GM21528 (cell line): ENCODE measurements around the gene CLEC17A.
"Not testable (repeated sequence)": the region's sequence is repeated elsewhere in the genome, so short reads cannot be mapped to it uniquely, and the experiment has no call there.

Source experiments
- ATAC-seq: cut with Tn5 transposase; IDR thresholded peaks from one replicate; pipeline ENCODE4 v1.9.1; 2021; ENCODE audit warnings: mild to moderate bottlenecking, moderate library complexity; ENCODE audit not compliant: unreplicated experiment, low FRiP score

Gene CLEC17A

GRCh38 chr19:14577264-14577663, 5.6 kb upstream of the CLEC17A start:
- ATAC-seq = no peak

- no peak for ATAC-seq
Measured at GRCh38 chr19:14577885-14578427, 4.9 kb upstream of the CLEC17A start.

DNA sequence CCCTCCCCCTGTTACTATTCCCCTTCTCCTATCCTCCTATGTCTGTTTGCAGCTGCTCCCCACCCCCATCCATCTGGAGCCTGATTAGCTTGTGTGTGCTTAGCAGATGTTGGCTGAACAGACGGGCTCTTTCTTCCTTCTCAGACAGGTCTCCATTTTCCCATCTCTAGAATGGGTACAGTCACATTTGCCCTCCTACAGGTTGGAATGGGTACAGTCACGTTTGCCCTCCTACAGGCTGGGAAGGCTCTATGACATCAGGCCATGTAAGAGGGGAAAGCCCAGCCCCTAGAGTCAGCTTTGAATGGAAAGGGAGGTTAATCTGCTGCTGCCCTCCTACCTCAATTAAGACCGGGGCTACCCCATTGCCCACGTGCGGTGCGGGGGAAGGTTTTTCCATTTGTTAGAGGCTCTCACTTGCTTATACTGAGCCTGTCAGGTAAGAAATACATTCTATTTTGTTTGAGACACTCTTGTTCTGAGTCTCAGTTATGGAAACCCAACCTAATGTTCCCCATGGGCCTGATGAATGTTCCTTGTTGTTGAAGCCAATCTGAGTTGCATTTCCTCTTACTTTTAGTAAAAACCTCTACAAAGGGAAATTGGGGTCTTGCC, 2.2 kb upstream of the CLEC17A start:
- no peak for ATAC-seq

DNA sequence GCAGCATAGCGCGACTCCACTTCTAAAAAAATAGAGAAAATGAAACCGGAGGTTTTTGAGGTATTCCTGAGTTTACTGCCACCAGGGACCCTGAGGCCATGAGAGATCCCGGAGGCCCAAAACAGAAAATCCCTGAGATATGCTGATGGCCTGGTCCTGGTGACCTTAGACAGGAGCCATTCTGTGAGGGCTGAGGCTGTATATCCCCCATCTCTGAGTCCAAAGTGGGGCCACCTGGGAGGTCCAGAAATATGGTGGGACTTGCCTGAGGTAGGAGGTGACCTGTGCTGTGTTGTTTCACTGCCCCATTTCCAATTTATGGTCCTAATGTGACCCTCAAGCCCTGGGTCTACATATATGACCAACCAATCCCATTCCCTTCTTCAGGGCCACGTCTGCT, 1.5 kb downstream of the CLEC17A start:
- ATAC-seq = not testable (repeated sequence)

DNA sequence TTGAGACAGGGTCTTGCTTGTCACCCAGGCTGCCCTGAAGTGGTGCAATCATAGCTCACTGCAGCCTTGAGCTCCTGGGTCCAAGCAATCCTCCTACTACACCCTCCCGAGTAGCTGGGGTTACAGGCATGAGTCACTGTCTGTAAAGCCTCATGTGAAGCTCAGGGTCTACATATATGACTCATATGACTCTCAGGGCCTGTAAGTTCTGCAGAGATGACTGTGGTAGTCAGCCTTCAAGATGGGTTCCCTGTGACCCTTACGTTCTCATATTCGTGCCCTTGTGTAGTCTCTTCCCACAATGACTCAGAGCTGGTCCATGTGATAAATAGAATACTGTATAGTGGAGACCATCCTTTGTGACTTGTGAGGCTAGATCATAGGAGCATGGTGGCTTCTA, 2.3 kb downstream of the CLEC17A start:
- peak; percentile 60 for ATAC-seq

DNA sequence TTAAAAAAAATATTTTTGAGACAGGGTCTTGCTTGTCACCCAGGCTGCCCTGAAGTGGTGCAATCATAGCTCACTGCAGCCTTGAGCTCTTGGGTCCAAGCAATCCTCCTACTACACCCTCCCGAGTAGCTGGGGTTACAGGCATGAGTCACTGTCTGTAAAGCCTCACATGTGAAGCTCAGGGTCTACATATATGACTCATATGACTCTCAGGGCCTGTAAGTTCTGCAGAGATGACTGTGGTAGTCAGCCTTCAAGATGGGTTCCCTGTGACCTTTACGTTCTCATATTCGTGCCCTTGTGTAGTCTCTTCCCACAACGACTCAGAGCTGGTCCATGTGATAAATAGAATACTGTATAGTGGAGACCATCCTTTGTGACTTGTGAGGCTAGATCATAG, 6.5 kb downstream of the CLEC17A start:
- ATAC-seq = not testable (repeated sequence)

DNA sequence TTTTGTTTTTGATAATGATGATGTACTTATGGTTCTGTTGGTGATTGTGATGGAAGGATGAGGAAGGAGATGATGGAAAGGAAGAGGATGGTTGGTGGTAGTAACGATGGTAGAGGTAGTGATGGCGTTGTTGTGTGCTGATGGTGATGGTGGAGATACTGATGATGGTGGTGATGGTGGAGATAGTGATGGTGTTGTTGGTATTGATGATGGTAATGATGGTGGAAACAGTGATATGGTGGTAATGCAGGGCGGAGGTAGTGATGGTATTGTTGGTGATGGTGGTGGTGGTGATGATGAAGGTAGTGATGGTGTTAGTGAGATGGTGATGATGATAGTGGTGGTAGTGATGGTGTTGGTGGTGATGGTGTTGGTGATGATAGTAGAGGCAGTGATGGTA, 12.7 kb downstream of the CLEC17A start:
- no peak for ATAC-seq

GRCh38 chr19:14599548-14600147, 16.8 kb downstream of the CLEC17A start:
- no peak for ATAC-seq

DNA sequence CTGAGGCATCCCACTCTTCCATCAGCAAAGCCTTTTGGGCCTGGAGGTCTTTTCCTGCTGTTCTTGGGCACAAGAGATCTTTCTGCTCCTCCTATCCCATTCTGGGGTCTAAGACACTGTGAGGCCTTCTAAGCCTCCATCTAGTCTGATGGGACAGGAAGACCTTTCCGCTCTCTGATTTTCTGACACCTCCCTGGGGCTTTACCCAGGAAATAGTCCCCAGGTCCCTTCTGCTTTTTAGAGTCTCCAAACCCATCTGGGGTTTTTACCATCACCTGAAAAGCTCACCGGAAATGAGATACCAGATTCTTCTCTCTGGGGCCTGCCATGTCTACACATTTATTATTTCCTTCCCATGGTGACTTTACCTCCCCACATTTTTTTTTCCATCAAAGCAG, 21.1 kb downstream of the CLEC17A start:
- peak; percentile 69 for ATAC-seq

DNA sequence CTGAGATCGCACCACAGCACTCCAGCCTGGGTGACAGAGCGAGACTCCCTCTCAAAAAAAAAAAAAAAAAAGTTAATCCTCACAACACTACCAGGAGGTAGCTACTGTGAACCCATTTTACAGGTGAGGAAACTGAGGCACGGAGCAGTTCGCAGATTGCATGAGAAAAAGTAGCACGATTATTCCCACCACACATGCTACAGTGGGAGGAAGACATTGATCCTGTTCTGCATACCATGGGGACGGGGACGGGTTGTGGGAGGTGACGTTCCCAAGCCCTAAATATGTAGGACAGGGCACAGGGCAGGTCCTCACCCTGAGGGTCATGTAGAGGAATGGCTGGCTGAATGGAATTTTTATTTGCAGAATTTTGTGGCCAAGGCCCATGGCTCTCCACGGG, 23.7 kb downstream of the CLEC17A start:
- ATAC-seq = no peak

DNA sequence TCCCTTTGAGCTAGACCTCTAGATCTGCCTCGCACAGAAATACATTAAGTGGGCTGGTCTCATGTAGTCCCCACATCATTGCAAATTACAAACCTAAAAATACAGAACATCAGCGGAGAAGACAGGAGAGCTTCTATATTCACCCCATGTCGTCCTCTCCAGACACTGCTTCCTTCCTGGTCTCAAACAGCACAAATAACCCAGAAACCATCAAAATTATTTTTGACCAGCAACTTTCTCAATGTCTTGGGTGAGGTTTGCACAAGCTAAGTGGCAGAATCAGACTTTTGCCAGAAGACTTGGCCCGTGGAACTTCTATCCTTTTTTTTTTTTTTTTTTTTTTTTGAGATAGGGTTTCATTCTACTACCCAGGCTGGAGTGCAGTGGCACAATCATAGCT, 28.2 kb downstream of the CLEC17A start:
- ATAC-seq = no peak

DNA sequence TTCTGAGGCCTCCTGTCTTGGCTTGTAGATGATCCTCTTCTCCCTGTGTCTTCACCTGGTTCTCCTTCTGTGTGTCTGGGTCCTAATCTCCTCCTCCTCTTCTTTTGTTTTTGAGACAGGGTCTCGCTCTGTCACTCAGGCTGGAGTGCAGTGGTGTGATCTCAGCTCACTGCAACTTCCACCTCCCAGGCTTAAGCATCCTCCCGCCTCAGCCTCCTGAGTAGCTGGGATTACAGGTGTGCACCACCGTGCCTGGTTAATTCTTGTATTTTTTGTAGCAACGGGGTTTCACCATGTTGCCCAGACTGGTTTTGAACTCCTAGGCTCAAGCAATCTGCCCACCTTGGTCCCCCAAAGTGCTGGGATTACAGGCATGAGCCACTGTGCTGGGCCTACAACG, 29.4 kb downstream of the CLEC17A start:
- ATAC-seq = not testable (repeated sequence)

DNA sequence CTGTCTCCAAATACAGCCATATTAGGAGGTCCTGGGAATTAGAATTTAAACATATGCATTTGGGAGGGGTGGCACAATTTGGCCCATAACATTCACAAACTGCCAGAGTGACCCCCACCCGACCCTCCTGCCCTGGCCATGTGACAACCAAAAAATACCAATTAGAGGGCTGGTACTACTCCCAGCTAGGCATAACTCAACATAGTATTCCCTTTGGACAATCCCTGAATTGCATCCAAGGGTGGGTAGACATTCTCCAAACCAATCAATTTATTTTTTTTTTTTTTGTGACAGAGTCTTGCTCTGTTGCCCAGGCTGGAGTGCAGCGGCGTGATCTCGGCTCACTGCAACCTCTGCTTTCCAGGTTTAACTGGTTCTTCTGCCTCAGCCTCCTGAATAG, 29.8 kb downstream of the CLEC17A start:
- no peak for ATAC-seq

DNA sequence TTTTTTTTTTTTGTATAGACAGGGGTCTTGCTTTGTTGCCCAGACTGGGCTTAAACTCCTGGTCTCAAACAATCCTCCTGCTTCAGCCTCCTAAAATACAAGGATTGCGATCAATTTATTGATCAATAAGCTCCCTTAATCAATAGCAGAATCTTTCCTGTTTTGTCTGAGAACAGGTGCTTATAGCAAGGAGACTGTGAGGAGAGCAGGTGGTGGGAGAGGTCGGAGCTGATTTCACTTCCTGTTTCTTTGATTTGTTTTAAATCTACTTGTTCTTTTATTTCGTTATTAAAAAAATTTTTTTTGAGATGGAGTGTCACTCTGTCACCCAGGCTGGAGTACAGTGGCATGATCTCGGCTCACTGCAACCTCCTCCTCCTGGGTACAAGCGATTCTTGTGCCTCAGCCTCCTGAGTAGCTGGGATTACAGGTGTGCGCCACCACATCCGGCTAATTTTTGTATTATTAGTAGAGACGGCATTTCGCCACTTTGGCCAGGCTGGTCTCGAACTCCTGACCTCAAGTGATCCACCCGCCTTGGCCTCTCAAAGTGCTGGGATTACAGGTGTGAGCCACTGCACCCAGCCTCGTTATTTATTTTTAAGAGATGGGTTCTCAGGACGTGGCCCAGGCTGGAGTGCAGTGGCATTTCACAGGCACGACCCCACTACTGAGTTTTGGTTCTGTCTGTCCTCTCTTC, 30.7 kb downstream of the CLEC17A start:
- not testable (repeated sequence) for ATAC-seq

DNA sequence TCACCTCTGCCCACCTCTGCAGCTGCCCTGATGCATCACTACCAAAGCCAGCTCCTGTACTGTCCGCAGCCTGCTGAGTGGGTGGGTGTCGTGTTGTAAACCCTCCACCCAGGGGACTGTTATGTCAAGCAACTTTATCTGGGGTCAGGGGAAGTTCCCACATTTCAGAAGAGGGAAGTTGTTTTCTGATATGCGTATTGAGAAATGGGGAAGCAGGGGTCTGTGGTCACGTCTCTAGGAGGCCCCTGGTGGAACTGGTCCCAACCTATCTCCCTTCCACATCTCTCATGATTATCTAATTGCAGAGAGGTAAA, 31.2 kb downstream of the CLEC17A start:
- ATAC-seq = no peak

GRCh38 chr19:14615623-14616022, 32.7 kb downstream of the CLEC17A start:
- ATAC-seq = no peak

DNA sequence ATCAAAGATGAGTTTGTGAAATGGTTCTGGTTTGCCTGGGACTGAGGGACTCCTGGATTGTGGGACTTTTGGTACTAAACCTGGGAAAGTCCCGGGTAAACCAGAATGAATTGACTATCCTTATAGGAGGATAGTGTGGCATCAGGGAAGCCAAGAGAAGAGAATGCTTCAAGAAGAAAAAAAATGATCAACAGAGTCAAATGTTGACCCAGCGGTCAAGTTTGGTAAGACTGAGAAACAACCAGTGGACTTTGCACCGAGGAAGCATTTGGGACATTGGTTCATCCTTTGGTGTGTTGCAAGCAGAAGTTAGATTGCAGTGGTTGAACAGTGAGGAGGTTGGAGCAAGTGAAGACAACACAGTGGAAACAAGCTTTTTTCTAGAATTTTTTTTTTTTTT, 33.5 kb downstream of the CLEC17A start:
- no peak for ATAC-seq

DNA sequence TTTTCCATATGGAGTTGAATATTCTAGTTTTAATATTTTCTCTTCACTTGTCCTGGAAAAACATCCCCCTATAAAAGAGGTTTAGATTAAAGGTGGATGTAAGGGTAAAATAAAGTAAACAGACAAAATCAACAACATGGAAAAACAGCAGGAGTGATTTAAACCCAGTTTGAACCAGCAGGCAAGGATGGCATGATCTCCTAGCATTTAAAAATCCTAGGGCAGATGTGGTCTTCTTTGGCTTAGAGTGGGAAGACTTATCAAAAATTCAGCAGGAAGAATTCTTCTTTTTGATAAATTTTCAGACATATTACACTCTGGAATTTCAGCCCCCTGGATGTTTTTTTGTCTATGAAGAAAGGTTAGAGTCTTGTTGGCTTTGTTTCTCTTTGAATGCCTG, 36.5 kb downstream of the CLEC17A start:
- ATAC-seq = no peak

DNA sequence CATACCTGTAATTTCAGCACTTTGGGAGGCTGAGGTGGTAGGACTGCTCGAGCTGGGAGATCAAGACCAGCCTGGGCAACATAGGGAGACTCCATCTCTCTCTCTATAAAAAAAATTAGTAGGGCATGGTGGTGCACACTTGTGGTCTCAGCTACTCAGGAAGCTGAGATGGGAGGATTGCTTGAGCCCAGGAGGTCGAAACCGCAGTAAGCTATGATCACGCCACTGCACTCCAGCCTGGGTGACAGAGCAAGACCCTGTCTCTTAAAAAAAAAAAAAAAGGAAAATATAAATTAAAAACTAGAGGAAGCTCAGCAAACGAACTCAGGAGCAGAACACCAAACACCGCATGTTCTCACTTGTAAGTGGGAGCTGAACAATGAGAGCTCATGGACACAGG, 41.6 kb downstream of the CLEC17A start:
- not testable (repeated sequence) for ATAC-seq

- no peak for ATAC-seq
Measured at GRCh38 chr19:14629557-14629956, 46.7 kb downstream of the CLEC17A start.

DNA sequence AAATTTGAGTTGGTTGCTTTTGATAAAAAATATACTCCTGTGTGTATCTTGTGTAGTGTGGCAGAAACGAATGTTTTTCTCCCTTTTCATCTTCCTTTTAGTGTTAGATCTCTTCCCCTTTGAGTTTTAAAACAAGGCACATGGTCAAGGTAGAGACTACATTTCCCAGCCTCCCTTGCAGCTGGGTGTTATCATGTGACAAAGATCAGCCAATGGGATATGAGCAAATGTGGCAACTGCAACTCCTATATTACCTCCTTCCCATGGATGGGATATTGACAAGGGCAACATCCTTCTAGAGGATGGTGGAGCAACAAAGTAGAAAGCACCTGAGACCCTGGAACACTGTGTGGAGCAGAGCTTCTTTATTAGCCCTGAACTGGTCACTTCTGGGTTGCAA, 49.4 kb downstream of the CLEC17A start:
- no peak for ATAC-seq
